H1 (cell line): Measurements from ENCODE around the gene DNAJC28. TPM values are rescaled to one million over a fixed set of nuclear protein-coding genes. Genes with fewer than 3 reads are reported as not detected.

Experiments used
- CTCF ChIA-PET: fragments of 300-600 bp; sonication (Branson Sonifier 250); formaldehyde crosslinking; loops from one replicate; lab custom pipeline; 2021; ENCODE audit not compliant: partially characterized antibody; lab: Charles Lee
- POLR2A ChIA-PET: fragments of 300-600 bp; sonication (Branson Sonifier 250); formaldehyde crosslinking; loops from one replicate; lab custom pipeline; 2021; ENCODE audit warnings: inconsistent platforms; ENCODE audit not compliant: partially characterized antibody; lab: Charles Lee
- DNase-seq, 2 experiments: peaks; one replicate each; pipeline versions ENCODE4 v3.0.0 to v3.0.0-alpha.2; 2010 to 2022; ENCODE audit warnings: low spot score in 2 of 2, low read depth in 1 of 2, mixed read lengths in 1 of 2
- FAIRE-seq: peaks from 2 replicates; lab custom pipeline; 2011; peaks lifted over from hg19 to GRCh38; lab: Jason Lieb, UNC
- H2AFZ ChIP-seq: 2 replicates; pipeline ENCODE4 v1.8.1; 2012; ENCODE audit warnings: low read length, inconsistent platforms
- H2AK5ac ChIP-seq: 2 replicates; pipeline ENCODE4 v1.6.1; 2013; ENCODE audit warnings: low read depth, low read length
- H2BK120ac ChIP-seq: replicated peaks from 2 replicates; pipeline ENCODE3; 2013; ENCODE audit warnings: low read depth, low read length, inconsistent platforms
- H2BK12ac ChIP-seq: 2 replicates; pipeline ENCODE4 v1.6.1; 2013; ENCODE audit warnings: low read depth, low read length
- H2BK15ac ChIP-seq: 2 replicates; pipeline ENCODE4 v1.6.1; 2013; ENCODE audit warnings: low read length
- H2BK20ac ChIP-seq: 2 replicates; pipeline ENCODE4 v1.6.1; 2013; ENCODE audit warnings: low read length
- H2BK5ac ChIP-seq: 2 replicates; pipeline ENCODE4 v1.6.1; 2013; ENCODE audit warnings: low read depth, low read length
- H3K14ac ChIP-seq: 2 replicates; pipeline ENCODE4 v1.6.1; 2013; ENCODE audit warnings: inconsistent platforms; ENCODE audit not compliant: insufficient read length
- H3K18ac ChIP-seq: 2 replicates; pipeline ENCODE4 v1.6.1; 2013; ENCODE audit warnings: low read length; ENCODE audit errors: extremely low read depth
- H3K23ac ChIP-seq: 2 replicates; pipeline ENCODE4 v1.6.1; 2013; ENCODE audit warnings: inconsistent platforms; ENCODE audit not compliant: insufficient read length
- H3K23me2 ChIP-seq: 2 replicates; pipeline ENCODE4 v1.6.1; 2013; ENCODE audit warnings: low read depth, low read length
- H3K27ac ChIP-seq: 2 replicates; pipeline ENCODE4 v1.6.1; 2011; ENCODE audit warnings: low read depth, low read length, inconsistent platforms
- H3K27me3 ChIP-seq, 4 experiments: replicated peaks in 1 of 4; 1 replicate in 1 of 4; 2 replicates in 3 of 4; pipeline versions ENCODE4 v1.6.1 to v1.8.1; 2011 to 2013; ENCODE audit warnings: low read length in 3 of 4, mild to moderate bottlenecking in 3 of 4, inconsistent platforms in 2 of 4, mixed read lengths in 2 of 4, moderate library complexity in 1 of 4; ENCODE audit not compliant: control insufficient read depth in 3 of 4, insufficient read depth in 3 of 4; ENCODE audit errors: extremely low read depth in 1 of 4
- H3K36me3 ChIP-seq, 4 experiments: 2 replicates each; pipeline versions ENCODE4 v1.6.1 to v1.8.1; 2011 to 2013; ENCODE audit warnings: mild to moderate bottlenecking in 4 of 4, low read length in 3 of 4, moderate library complexity in 2 of 4, control low read depth in 1 of 4, inconsistent platforms in 1 of 4; ENCODE audit not compliant: insufficient read depth in 4 of 4, control insufficient read depth in 2 of 4
- H3K4ac ChIP-seq: replicated peaks from 2 replicates; pipeline ENCODE3; 2013; ENCODE audit warnings: low read length, low read depth, mixed read lengths, inconsistent platforms; ENCODE audit not compliant: insufficient read length
- H3K4me1 ChIP-seq, 4 experiments: replicated peaks in 1 of 4; 1 replicate in 1 of 4; 2 replicates in 3 of 4; pipeline versions ENCODE4 v1.6.1 to v1.8.1; 2011 to 2013; ENCODE audit warnings: low read length in 3 of 4, inconsistent platforms in 2 of 4, mixed read lengths in 1 of 4; ENCODE audit not compliant: insufficient read depth in 4 of 4, control insufficient read depth in 3 of 4
- H3K4me2 ChIP-seq, 2 experiments: 2 replicates each; pipeline versions ENCODE4 v1.6.1 to v1.8.1; 2011 to 2013; ENCODE audit warnings: low read depth in 2 of 2, low read length in 2 of 2, control low read depth in 1 of 2, inconsistent platforms in 1 of 2, mild to moderate bottlenecking in 1 of 2; ENCODE audit not compliant: insufficient read depth in 1 of 2
- H3K4me3 ChIP-seq, 4 experiments: fragments of 200-600, 300-600 bp in 1 of 4; sonication (generic), shearing (Covaris generic), sonication (Bioruptor Twin) in 1 of 4; 2 replicates each; pipeline versions ENCODE4 v1.5.1 to v1.8.1; 2011 to 2016; ENCODE audit warnings: low read length in 4 of 4, low read depth in 3 of 4, control low read depth in 2 of 4, inconsistent platforms in 2 of 4, mild to moderate bottlenecking in 2 of 4, mixed read lengths in 1 of 4, moderate library complexity in 1 of 4; ENCODE audit not compliant: insufficient read depth in 2 of 4; ENCODE audit errors: extremely low read depth in 1 of 4
- H3K56ac ChIP-seq: replicated peaks from 2 replicates; pipeline ENCODE3; 2013; ENCODE audit warnings: low read depth, mild to moderate bottlenecking, mixed read lengths, low read length, inconsistent platforms; ENCODE audit not compliant: insufficient read length
- H3K79me1 ChIP-seq: 2 replicates; pipeline ENCODE4 v1.6.1; 2013; ENCODE audit warnings: low read depth, low read length, control low read depth
- H3K79me2 ChIP-seq, 2 experiments: 2 replicates each; pipeline versions ENCODE4 v1.6.1 to v1.8.1; 2012 to 2013; ENCODE audit warnings: low read length in 2 of 2, mild to moderate bottlenecking in 2 of 2, inconsistent platforms in 1 of 2; ENCODE audit not compliant: insufficient read depth in 2 of 2, control insufficient read depth in 1 of 2
- H3K9ac ChIP-seq, 4 experiments: replicated peaks in 1 of 4; 1 replicate in 1 of 4; 2 replicates in 3 of 4; pipeline versions ENCODE4 v1.6.1 to v1.8.1; 2011 to 2013; ENCODE audit warnings: low read depth in 3 of 4, low read length in 3 of 4, control low read depth in 2 of 4, mild to moderate bottlenecking in 2 of 4, moderate library complexity in 2 of 4, inconsistent platforms in 1 of 4; ENCODE audit errors: extremely low read depth in 1 of 4
- H3K9me3 ChIP-seq, 2 experiments: 2 replicates each; pipeline versions ENCODE4 v1.6.1 to v1.8.1; 2012 to 2013; ENCODE audit warnings: mild to moderate bottlenecking in 2 of 2, moderate library complexity in 2 of 2, control low read depth in 1 of 2, inconsistent platforms in 1 of 2, low read depth in 1 of 2, low read length in 1 of 2, mixed read lengths in 1 of 2; ENCODE audit not compliant: insufficient read depth in 2 of 2
- H4K20me1 ChIP-seq, 2 experiments: replicated peaks in 1 of 2; 2 replicates each; pipeline versions ENCODE3 to v1.8.1; 2011 to 2013; ENCODE audit warnings: inconsistent platforms in 2 of 2, low read length in 2 of 2, mild to moderate bottlenecking in 1 of 2; ENCODE audit not compliant: insufficient read depth in 2 of 2, control insufficient read depth in 1 of 2
- H4K5ac ChIP-seq: 2 replicates; pipeline ENCODE4 v1.6.1; 2013; ENCODE audit warnings: low read length, low read depth, mixed read lengths, inconsistent platforms; ENCODE audit not compliant: insufficient read length
- H4K8ac ChIP-seq: 2 replicates; pipeline ENCODE4 v1.8.0; 2013; ENCODE audit warnings: mild to moderate bottlenecking, moderate library complexity, low read length, inconsistent platforms; ENCODE audit not compliant: insufficient read depth; ENCODE audit errors: extremely low read depth
- H4K91ac ChIP-seq: replicated peaks from 2 replicates; pipeline ENCODE3; 2013; ENCODE audit warnings: low read length, mixed read lengths, inconsistent platforms; ENCODE audit not compliant: insufficient read length
- CBX5 ChIP-seq: fragments of 300-800, 300-1000 bp; sonication (generic); IDR thresholded peaks from 2 replicates; pipeline ENCODE4 v1.7.1; 2016; ENCODE audit warnings: antibody characterized with exemption, low read length, low read depth
- CEBPB ChIP-seq: IDR thresholded peaks from 2 replicates; pipeline ENCODE4 v1.6.1; 2012; ENCODE audit warnings: low read depth, low read length
- CHD1 ChIP-seq: IDR thresholded peaks from 2 replicates; pipeline ENCODE4 v1.6.1; 2012; ENCODE audit warnings: low read depth, low read length, improper control_type of control experiment
- JUN ChIP-seq: IDR thresholded peaks from 2 replicates; pipeline ENCODE4 v1.6.1; 2011; ENCODE audit warnings: low read depth, mild to moderate bottlenecking, improper control_type of control experiment, low read length
- MAX ChIP-seq: IDR thresholded peaks from 2 replicates; pipeline ENCODE4 v1.6.1; 2012; ENCODE audit warnings: inconsistent platforms
- POLR2A ChIP-seq, 2 experiments: IDR thresholded peaks; 1 replicate in 1 of 2; 2 replicates in 1 of 2; pipeline ENCODE4 v1.6.1; 2011; ENCODE audit warnings: low read depth in 2 of 2, low read length in 2 of 2, mild to moderate bottlenecking in 2 of 2; ENCODE audit errors: control extremely low read depth in 1 of 2
- POU5F1 ChIP-seq: IDR thresholded peaks from 2 replicates; pipeline ENCODE4 v1.6.1; 2011; ENCODE audit warnings: low read depth, mild to moderate bottlenecking, low read length, moderate library complexity
- RAD21 ChIP-seq, 2 experiments: IDR thresholded peaks in 1 of 2; conservative IDR thresholded peaks in 1 of 2; 2 replicates each; pipeline ENCODE4 v1.6.1; 2011; ENCODE audit warnings: low read depth in 2 of 2, low read length in 2 of 2, improper control_type of control experiment in 1 of 2, inconsistent platforms in 1 of 2, mild to moderate bottlenecking in 1 of 2, moderate library complexity in 1 of 2
- RNF2 ChIP-seq: fragments of 200-900, 300-1000 bp; sonication (generic); IDR thresholded peaks from 2 replicates; pipeline ENCODE4 v1.7.1; 2016; ENCODE audit warnings: borderline replicate concordance, low read depth, mild to moderate bottlenecking, antibody characterized with exemption, low read length; ENCODE audit not compliant: poor library complexity, severe bottlenecking; ENCODE audit errors: missing control alignments
- SAP30 ChIP-seq: fragments of 300-600 bp; sonication (generic); IDR thresholded peaks from 2 replicates; pipeline ENCODE4 v1.7.1; 2012; ENCODE audit warnings: low read length, moderate library complexity, mild to moderate bottlenecking, inconsistent platforms; ENCODE audit not compliant: insufficient read depth, insufficient replicate concordance
- SIN3A ChIP-seq, 2 experiments: IDR thresholded peaks in 1 of 2; conservative IDR thresholded peaks in 1 of 2; 2 replicates each; pipeline ENCODE4 v1.6.1; 2011 to 2012; ENCODE audit warnings: low read length in 2 of 2, improper control_type of control experiment in 1 of 2, low read depth in 1 of 2, mild to moderate bottlenecking in 1 of 2
- SP2 ChIP-seq: IDR thresholded peaks from 2 replicates; pipeline ENCODE4 v1.6.1; 2012; ENCODE audit warnings: mild to moderate bottlenecking, low read length, inconsistent platforms
- TBP ChIP-seq: IDR thresholded peaks from 2 replicates; pipeline ENCODE4 v1.6.1; 2011; ENCODE audit warnings: low read depth, low read length, improper control_type of control experiment
- WGBS, 2 experiments: shearing (Covaris generic) in 1 of 2; methylation state at CpG; one replicate each; pipeline versions ENCODE4 v1.1.6 to v1.1.7; 2013 to 2015; ENCODE audit warnings: low lambda C conversion rate in 2 of 2, mixed read lengths in 2 of 2, inconsistent platforms in 1 of 2, low coverage in 1 of 2, missing lambda C conversion rate in 1 of 2; ENCODE audit not compliant: insufficient replicate concordance in 2 of 2, insufficient coverage in 1 of 2, insufficient read length in 1 of 2; ENCODE audit errors: extremely low coverage in 1 of 2, missing lambda C conversion rate in 1 of 2; 5-methylcytosine and 5-hydroxymethylcytosine counted together
- polyA plus RNA-seq, 7 experiments: library from polyadenylated mRNA; depleted of rRNA in 3 of 7; stranded (reverse) in 5 of 7; unstranded in 2 of 7; fragments of >200 nt in 5 of 7; fragments of 200-250 nt in 2 of 7; gene quantifications; 1 replicate in 5 of 7; 2 replicates in 1 of 7; 4 replicates in 1 of 7; pipeline versions ENCODE4 v1.2.1 to v1.2.3, GENCODE V29; 2011 to 2013; ENCODE audit warnings: missing spikeins in 2 of 7, mixed read lengths in 2 of 7
- total RNA-seq: library from RNA; stranded (reverse); fragmentation: NEBNext Ultra II Directional; extraction: Animal tissue kit (Norgen Biotek cat#: 25700); gene quantifications from 2 replicates; pipeline ENCODE4 v1.2.1, GENCODE V29; 2021

DNAJC28 gene
- total and polyA plus RNA-seq, 2 of the 8 experiments (the other 6 are each of a cell fraction or from before 2014, with no cell fraction given): 0.97 to 4.3 TPM

- no peak overlapping the region for H4K5ac ChIP-seq
- no peak for FAIRE-seq
- DNase-seq: no peak
- no peak overlapping the region for H3K18ac ChIP-seq
- H2AK5ac ChIP-seq: no peak overlapping the region
- CTCF ChIA-PET: interaction anchor here (0.6 kb wide), 1 partner anchor 428 kb away, joined by 3 read pairs; no protein-coding TSS in a partner anchor
- H3K27me3 ChIP-seq: no peaks in the 10 kb centered on the region
- H2BK20ac ChIP-seq: no peak overlapping the region
- peaks cover 16 to 45% (median 29%) of the 10 kb centered on the region in 4 experiments for H3K36me3 ChIP-seq
- H3K4me2 ChIP-seq: peak overlapping the region; percentile 45 to 76
- H3K79me2 ChIP-seq: peaks cover 44 to 86% of the 10 kb centered on the region in 2 experiments
- no peak overlapping the region for H3K23ac ChIP-seq
- peak overlapping the region in 3 of 4 experiments; percentile 11 to 95 (median 91); a peak in 5 of 8 replicates for H3K4me3 ChIP-seq
- no peaks in the 10 kb centered on the region for H3K9me3 ChIP-seq
- WGBS, 2 experiments: 85% methylated on average over 3 of the region's 3 CpGs; no CpG with 5 or more reads in 1 of the 2 experiments
- H2BK15ac ChIP-seq: no peak overlapping the region
- no peak overlapping the region for H2BK12ac ChIP-seq
- no peak overlapping the region for H3K4ac ChIP-seq
- no peak overlapping the region for H4K8ac ChIP-seq
- POLR2A ChIA-PET: interaction anchor here (1.0 to 6.3 kb wide), 7 partner anchors 11 to 179 kb away, joined by 3 to 64 read pairs (median 3); no protein-coding TSS in a partner anchor
- H3K4me1 ChIP-seq: peaks cover 0 to 2% (median 0%) of the 10 kb centered on the region in 4 experiments; a peak in 3 of 7 replicates
- no peak overlapping the region for H3K27ac ChIP-seq
- H3K56ac ChIP-seq: no peak overlapping the region
- H3K9ac ChIP-seq: no peak overlapping the region
- H2AFZ ChIP-seq: no peak overlapping the region
- H4K91ac ChIP-seq: no peak overlapping the region
- peaks cover 10% of the 10 kb centered on the region for H3K23me2 ChIP-seq
- H2BK5ac ChIP-seq: no peak overlapping the region; the same call in 1 of the 2 replicates
- H4K20me1 ChIP-seq: peaks cover 9 to 10% of the 10 kb centered on the region in 2 experiments
- no peak overlapping the region for H3K14ac ChIP-seq
- no peaks in the 10 kb centered on the region; the same call in 1 of the 2 replicates for H3K79me1 ChIP-seq
- H2BK120ac ChIP-seq: no peak overlapping the region
- TF ChIP-seq MAX: no peak
- no peak for TF ChIP-seq JUN
- TF ChIP-seq CHD1: no peak
- no peak for TF ChIP-seq POLR2A (IDR thresholded peaks at IDR 0.05; ENCODE audit: control extremely low read depth in 1 of 2, low read depth in 2 of 2, low read length in 2 of 2)
- TF ChIP-seq CEBPB: no peak
- no peak for TF ChIP-seq SAP30
- TF ChIP-seq SIN3A (conservative IDR thresholded peaks at IDR 0.05 in 1 of 2, IDR thresholded peaks at IDR 0.05 in 1 of 2; ENCODE audit: low read depth in 1 of 2, low read length in 2 of 2): no peak
- no peak for TF ChIP-seq RNF2
- TF ChIP-seq POU5F1: no peak
- no peak for TF ChIP-seq CBX5
- no peak for TF ChIP-seq TBP
- TF ChIP-seq RAD21 (IDR thresholded peaks at IDR 0.05 in 1 of 2, conservative IDR thresholded peaks at IDR 0.05 in 1 of 2; ENCODE audit: low read depth in 2 of 2, low read length in 2 of 2): no peak
- no peak for TF ChIP-seq SP2
These were observed 49.2 kb upstream of the DNAJC28 start for GRCh38 chr21:33540711-33541104.
